Posterior vena cava (tissue), 2 donors: ENCODE data around the gene CDK11B. TPM values are rescaled to one million over a fixed set of nuclear protein-coding genes. Genes with fewer than 3 reads are reported as not detected.
"Not testable (repeated sequence)": the region's sequence is repeated elsewhere in the genome, so short reads cannot be mapped to it uniquely, and the experiment has no call there.

Experiments used
- DNase-seq: peaks from one replicate; pipeline ENCODE4 v3.0.0-alpha.2; 2020; ENCODE audit warnings: low spot score
- intact Hi-C, 2 donors: fragments of 100-400 bp; cut with DNase I; formaldehyde crosslinking; loops; one replicate each; pipeline versions ENCODE4 v1.14.1 to v1.14.2; 2022 to 2023
- total RNA-seq, 2 donors: library from RNA; stranded (reverse); fragmentation: NEBNext Ultra II Directional; extraction: Animal tissue kit (Norgen Biotek cat#: 25700); gene quantifications; one replicate each; pipeline ENCODE4 v1.2.1, GENCODE V29; 2021
- donor health status: DM: yes; HTN: yes; CAD: no.
- donor health status: DM: yes; HTN: yes; CAD: no.

Gene CDK11B
- total RNA-seq, 2 donors from 2014 or later: 19.4 to 24.3 TPM

DNA sequence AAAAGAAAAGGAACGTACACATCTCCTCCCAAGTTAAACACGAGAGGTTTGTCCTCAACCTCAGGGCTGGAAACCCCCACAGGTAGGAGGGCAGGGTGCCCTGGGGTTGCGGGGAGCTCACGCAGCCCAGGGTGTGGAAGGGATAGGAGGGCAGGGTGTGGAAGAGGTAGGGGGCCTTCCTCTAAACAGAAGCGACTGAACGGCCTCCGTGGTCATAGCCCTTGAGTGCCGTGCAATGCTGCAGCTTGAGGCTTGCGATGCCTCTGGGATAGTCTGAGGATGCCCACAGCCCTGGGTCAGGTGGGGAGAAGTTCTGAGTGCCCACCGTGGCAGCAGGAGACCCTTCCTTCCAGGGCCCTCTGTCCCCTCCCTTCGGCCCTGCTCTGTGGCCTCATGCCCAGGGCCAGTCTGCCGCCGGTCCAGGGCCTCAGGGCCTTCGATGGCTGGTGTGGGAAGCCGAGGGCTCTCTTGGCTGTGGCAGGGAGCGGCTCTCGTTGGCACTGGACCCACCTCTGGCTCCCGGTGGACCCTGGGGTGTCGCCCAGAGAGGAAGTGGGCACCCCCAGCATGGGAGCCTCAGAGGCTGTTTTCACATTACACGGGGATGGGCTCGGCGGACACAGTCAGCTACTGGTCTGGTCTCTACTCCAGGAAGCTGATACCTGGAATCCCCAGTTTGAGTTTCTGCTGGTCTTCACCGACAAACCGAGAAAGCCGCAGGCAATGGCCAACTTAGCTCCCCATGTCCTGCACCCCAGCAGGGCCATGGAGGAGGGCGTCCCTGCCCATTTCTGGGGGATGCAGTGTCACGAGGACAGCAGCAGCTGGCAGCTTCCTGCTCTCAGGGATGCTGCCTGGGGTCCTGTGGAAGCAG is 6.4 kb upstream of the CDK11B start:
- intact Hi-C loops: no loop called here
- DNase-seq: peak; percentile 78

- DNase-seq: peak; percentile 22
- intact Hi-C loops: not testable (repeated sequence)
Observed at GRCh38 chr1:1664318-1664717, 5.5 kb upstream of the CDK11B start.

- intact Hi-C loops: not testable (repeated sequence)
- peak; percentile 58 for DNase-seq
Observed at GRCh38 chr1:1662830-1663560, 4.2 kb upstream of the CDK11B start.

GRCh38 chr1:1662392-1662791 is 3.6 kb upstream of the CDK11B start:
- peak; percentile 3 for DNase-seq
- intact Hi-C loops: not testable (repeated sequence)

- peak; percentile 30 for DNase-seq
- intact Hi-C loops: not testable (repeated sequence)
Observed at GRCh38 chr1:1648265-1648664, 10.5 kb downstream of the CDK11B start.

GRCh38 chr1:1647567-1648241 is 11.1 kb downstream of the CDK11B start:
- DNase-seq: peak; percentile 19
- intact Hi-C loops: not testable (repeated sequence)

DNA sequence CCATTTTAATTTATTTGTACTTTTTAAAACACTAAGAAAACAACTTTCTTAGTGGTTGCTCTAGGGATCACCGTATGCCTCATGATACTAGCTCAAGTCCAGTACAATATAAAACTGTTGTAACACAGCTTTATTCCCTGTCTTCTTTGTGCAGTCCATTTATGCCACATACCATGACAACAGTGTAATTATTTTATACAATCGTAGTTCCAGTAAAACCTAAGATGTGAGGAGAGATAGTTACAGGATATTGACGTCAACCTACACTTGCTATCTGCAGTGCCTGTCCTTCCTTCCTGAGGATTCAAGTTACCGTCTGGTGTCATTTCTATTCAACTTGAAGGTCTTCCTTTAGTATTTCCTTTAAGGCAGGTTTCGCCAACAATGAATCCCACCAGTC is 12.5 kb downstream of the CDK11B start:
- DNase-seq, intact Hi-C loops: not testable (repeated sequence)

DNA sequence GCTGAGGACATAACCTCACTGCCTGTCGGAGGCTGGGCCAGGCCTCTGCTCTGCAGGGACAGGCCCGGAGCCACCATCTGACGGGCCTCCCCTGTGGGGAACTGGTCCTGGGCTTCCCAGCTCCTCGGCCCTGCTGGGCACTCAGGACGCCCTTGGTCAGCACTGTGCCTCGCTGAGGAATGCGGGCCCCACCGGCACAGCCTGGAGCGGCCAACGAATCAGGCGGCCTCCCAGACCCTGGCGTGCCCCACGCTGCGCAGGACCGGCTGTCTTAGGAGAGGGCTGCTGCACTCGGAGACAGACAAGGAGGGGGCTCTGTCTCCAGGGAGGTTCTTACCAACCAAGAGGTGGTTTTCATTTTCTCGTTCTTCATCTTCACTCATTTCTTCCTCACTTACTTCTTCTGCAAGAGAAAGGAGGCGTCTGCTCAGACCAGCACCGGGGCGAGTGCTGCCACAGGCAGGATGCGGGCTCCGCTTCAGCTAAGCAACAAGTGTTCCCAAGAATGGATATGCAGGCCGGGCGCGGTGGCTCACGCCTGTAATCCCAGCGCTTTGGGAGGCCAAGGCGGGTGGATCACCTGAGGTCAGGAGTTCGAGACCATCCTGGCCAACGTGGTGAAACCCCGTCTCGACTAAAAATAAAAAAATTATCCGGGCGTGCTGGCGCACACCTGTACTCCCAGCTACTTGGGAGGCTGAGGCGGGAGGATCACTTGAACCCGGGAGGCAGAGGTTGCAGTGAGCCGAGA is 17.9 kb downstream of the CDK11B start:
- peak; percentile 19 for DNase-seq
- intact Hi-C loops: not testable (repeated sequence)

DNA sequence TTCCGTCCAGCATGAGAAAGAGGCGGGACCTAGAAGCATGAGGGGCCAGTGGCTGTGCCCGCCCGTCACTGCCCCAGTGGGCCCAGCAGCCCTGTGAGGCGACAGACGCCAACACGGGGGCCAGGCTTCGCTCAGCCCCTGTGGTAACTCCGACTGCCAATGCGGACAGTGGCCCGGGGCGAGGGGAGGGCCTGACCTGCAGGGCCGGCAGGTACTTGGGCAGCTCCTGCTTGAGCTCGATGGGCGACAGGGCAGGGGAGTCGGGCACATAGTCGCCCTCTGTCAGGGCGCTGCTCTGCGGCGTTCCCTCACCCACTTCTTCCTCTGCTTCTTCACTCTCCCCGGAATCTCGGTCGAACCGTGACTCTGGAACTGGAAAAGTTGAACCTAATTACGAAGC is 18.7 kb downstream of the CDK11B start:
- intact Hi-C loops: not testable (repeated sequence)
- peak; percentile 34 for DNase-seq

DNA sequence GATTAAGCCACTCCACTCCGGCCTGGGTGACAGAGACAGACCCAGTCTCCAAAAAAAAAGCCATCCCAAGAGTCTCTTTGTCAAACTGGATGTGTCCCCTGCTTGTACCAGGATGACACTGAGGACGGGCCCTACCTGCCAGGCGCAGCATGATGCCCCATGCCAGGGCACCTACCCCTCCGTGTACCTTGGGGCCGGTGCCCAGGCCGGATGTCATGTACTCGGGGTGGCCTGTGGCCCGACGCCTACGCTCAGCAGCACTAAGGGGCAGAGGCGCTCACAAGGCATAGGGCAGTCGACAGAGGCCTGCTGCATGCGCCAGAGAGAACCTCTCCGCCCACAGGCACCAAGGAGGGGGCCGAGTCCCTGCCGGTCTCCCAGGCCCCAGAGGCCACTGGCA is 19.4 kb downstream of the CDK11B start:
- intact Hi-C loops: not testable (repeated sequence)
- peak; percentile 13 for DNase-seq

GRCh38 chr1:1638528-1638927 is 20.3 kb downstream of the CDK11B start:
- DNase-seq, intact Hi-C loops: not testable (repeated sequence)

GRCh38 chr1:1637479-1637875 is 21.3 kb downstream of the CDK11B start:
- intact Hi-C loops, DNase-seq: not testable (repeated sequence)

DNA sequence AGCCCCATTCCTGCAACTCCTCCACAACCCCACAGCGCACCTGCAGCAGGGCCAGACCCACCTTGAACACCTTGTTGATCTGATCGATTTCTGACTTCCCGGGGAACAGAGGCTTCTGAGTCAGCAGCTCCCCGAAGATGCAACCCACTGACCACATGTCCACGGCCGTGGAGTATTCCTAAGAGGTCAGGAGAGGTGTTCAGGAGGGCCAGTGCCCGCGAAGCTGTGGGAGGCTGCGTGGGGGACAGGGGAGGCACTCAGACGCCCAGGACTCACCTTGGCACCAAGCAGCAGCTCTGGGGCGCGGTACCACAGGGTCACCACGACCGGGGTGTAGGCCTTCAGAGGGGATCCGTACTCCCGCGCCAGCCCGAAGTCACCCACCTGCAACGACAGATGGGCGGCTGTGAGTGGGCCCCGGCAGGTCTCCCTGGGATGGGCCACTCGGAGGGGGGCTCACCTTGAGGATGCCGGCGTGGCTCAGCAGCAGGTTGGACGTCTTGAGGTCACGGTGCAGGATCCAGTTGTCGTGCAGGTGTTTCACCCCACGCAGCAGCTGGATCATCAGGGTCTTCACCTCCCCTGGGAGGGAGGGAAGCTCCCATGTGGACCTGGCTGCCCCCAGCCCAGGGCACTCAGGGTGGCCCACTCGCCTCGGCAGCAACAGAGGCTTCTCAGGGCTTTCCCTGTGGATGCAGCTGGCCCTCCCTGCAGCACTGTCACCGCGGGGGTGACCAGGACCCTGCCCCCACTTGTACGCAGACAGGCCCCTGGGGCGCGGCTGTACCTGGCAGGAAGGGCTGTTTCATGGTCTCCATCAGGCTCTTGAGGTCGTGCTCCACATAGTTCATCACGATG is 22.0 kb downstream of the CDK11B start:
- intact Hi-C loops: not testable (repeated sequence)
- peak; percentile 69 for DNase-seq

DNA sequence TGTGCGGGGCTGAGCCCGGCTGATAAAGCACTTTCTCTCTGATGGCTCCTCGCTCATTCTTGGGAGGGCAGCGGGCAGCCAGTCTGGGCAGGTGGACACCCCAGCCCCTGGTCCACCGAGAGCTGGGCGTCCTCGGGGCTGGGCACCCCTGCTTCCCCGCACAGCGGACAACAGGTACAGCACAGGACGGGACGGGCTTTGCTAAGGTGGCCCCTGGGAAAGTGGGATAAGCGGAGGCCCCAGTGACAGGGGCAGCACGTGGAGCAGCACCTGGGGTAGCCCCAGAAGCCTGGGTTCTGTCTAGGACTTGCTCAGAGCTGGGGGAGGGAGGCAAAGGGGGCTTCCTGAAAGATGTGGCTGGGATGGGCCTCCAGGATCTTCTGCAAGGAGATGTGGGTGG is 24.2 kb downstream of the CDK11B start:
- intact Hi-C loops: not testable (repeated sequence)
- DNase-seq: peak; percentile 46

DNA sequence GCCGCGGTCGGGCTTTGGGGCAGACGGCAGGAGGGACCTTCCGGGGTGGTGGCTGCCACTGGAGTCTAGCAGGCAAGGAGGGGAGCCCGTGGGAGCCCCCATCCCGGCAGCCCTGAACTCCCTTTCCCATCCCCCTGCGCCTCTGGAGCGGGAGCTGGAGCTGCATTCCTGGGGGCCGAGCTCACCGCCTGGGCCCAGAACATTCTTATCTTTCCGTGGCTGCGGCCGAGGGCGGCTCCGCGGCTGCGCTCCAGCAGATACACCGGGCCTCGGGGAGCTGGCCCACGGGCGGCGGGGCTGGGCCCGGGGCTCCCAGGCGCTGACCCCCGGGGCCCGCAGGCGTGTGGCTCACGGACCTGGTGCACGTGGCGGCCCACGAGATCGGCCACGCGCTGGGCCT is 25.4 kb downstream of the CDK11B start:
- intact Hi-C loops, DNase-seq: not testable (repeated sequence)

- peak; percentile 81 for DNase-seq
- intact Hi-C loops: no loop called here
Observed at GRCh38 chr1:1631782-1632420, 26.9 kb downstream of the CDK11B start, which contains the start of gene MMP23B. MMP23B (plus strand) TSS chr1:1632173; CDS start chr1:1632219, 46 bp downstream.

- peak; percentile 96 for DNase-seq
- intact Hi-C loops: no loop called here
Observed at GRCh38 chr1:1630965-1631781, 27.6 kb downstream of the CDK11B start.
